Natural killer cell (primary cell): ENCODE data around the gene RASGEF1B. TPM values are rescaled to one million over a fixed set of nuclear protein-coding genes. Genes with fewer than 3 reads are reported as not detected.
A peak's percentile ranks its signal among the peaks of the same experiment; 100 is the strongest.

Source experiments
- ATAC-seq, 3 donors: fragments of 150-1000 bp in 2 of 3; fragments of 200-7000 bp in 1 of 3; cut with Tn5 transposase; 1 replicate in 1 of 3; 2 replicates in 2 of 3; pipeline ENCODE4 v1.10.0; 2021; ENCODE audit warnings: mild to moderate bottlenecking in 2 of 3, moderate library complexity in 2 of 3
- DNase-seq, 2 donors: peaks; one replicate each; pipeline versions ENCODE4 v3.0.0 to v3.0.0-alpha.2; 2013 to 2021; ENCODE audit warnings: mixed read lengths in 1 of 2
- H3K27ac ChIP-seq: one replicate; pipeline ENCODE4 v1.5.1; 2013; ENCODE audit warnings: mild to moderate bottlenecking, low read length
- H3K27me3 ChIP-seq: one replicate; pipeline ENCODE4 v1.6.1; 2013; ENCODE audit warnings: low read length; ENCODE audit not compliant: control insufficient read depth, insufficient read depth
- H3K36me3 ChIP-seq: one replicate; pipeline ENCODE4 v1.6.1; 2013; ENCODE audit warnings: low read length; ENCODE audit not compliant: control insufficient read depth, insufficient read depth
- H3K4me1 ChIP-seq: one replicate; pipeline ENCODE4 v1.6.1; 2013; ENCODE audit warnings: low read length; ENCODE audit not compliant: control insufficient read depth, insufficient read depth
- H3K4me3 ChIP-seq: one replicate; pipeline ENCODE4 v1.5.1; 2013; ENCODE audit warnings: low read length
- H3K9me3 ChIP-seq: one replicate; pipeline ENCODE4 v1.6.1; 2013; ENCODE audit warnings: low read length; ENCODE audit not compliant: control insufficient read depth, insufficient read depth
- H3K27ac Mint-ChIP-seq, 2 donors: one replicate each; pipeline ENCODE4 v1.8.0; 2022; ENCODE audit warnings: mild to moderate bottlenecking in 2 of 2, mixed read lengths in 2 of 2, moderate library complexity in 1 of 2
- H3K27me3 Mint-ChIP-seq, 2 donors: one replicate each; pipeline ENCODE4 v1.8.0; 2022; ENCODE audit warnings: low read depth in 2 of 2, mixed read lengths in 2 of 2
- H3K36me3 Mint-ChIP-seq: one replicate; pipeline ENCODE4 v1.8.0; 2022; ENCODE audit warnings: mixed read lengths
- H3K4me1 Mint-ChIP-seq, 2 donors: one replicate each; pipeline ENCODE4 v1.8.0; 2022; ENCODE audit warnings: mixed read lengths in 2 of 2
- H3K4me3 Mint-ChIP-seq: one replicate; pipeline ENCODE4 v1.8.0; 2022; ENCODE audit warnings: mild to moderate bottlenecking, moderate library complexity, mixed read lengths
- H3K9me3 Mint-ChIP-seq, 2 donors: one replicate each; pipeline ENCODE4 v1.8.0; 2022; ENCODE audit warnings: mixed read lengths in 2 of 2
- CTCF ChIP-seq: fragments of 200-600 bp; IDR thresholded peaks from one replicate; pipeline ENCODE4 v1.8.0; 2022; ENCODE audit warnings: antibody characterized with exemption
- WGBS: methylation state at CpG from one replicate; pipeline ENCODE4 v1.1.7; 2013; ENCODE audit warnings: missing lambda C conversion rate; ENCODE audit not compliant: insufficient coverage; 5-methylcytosine and 5-hydroxymethylcytosine counted together
- intact Hi-C: fragments of 100-400 bp; cut with micrococcal nuclease; formaldehyde crosslinking; loops from one replicate; pipeline ENCODE4 v1.14.2; 2022
- total RNA-seq, 4 donors: library from RNA; stranded (reverse); fragments of 120-200 nt in 1 of 4; gene quantifications; one replicate each; pipeline versions ENCODE4 v1.2.3 to v1.2.4, GENCODE V29; 2013 to 2022

The RASGEF1B gene
- total RNA-seq, 3 donors from 2014 or later (not counting 1 experiment from before 2014, with no cell fraction given): 42.9 to 106 (median 90.8) TPM

DNA sequence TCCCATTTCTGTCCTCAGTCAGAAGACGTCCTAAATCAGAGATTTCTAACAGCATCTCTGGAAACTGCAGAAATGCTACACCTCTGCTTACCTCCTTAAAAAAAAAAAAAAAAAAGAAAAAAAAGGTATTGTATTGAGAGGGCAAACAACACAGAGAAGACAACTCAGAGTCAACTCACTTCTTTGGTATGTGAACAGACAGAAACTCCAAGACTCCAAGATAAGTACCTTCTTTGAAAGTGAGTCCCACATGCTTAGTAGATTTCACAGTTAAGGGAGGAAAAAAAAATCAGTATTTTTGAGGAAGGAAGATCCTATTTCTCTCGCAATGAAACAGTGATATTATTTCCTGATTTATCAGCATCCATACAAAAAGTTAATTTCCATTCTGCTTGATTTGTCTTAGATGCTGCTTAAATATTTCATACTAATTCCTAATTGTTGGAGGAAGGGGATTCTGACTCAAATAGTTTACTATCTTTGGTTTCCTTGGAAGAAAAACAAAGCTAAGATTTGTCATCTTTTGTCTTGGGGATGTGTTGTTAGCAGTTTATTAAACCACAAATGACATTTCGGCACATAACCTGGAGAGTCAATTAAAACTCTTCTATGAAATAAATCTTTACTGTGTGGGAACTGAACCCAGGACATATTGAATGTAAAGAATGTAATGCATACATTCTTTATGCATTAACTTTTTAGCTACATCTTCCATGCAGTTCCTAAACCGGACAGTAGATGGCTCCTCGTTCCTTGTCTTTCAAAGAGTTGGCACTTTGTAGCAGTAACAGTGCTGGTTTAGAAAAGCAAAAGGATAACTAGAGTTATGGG lies 4.7 kb downstream of the RASGEF1B start:
- ATAC-seq: no peak
- no peaks in the 10 kb centered on the region for H3K27me3 Mint-ChIP-seq
- Histone ChIP-seq H3K9me3 (no peaks in the 10 kb centered on the region), H3K36me3 (no peaks in the 10 kb centered on the region), H3K4me3 (no peak overlapping the region), H3K27me3 (no peaks in the 10 kb centered on the region), H3K4me1 (peaks cover 11% of the 10 kb centered on the region), H3K27ac (no peak overlapping the region)
- intact Hi-C loops: loop anchor here (1.0 kb wide), 1 partner anchor 377 kb away; no protein-coding TSS in a partner anchor
- H3K9me3 Mint-ChIP-seq: no peaks in the 10 kb centered on the region
- no peaks in the 10 kb centered on the region for H3K36me3 Mint-ChIP-seq
- DNase-seq: peak in 1 of 2 donors; percentile 90
- H3K27ac Mint-ChIP-seq: peak overlapping the region in 1 of 2 donors; percentile 21
- peak; percentile 97 for TF ChIP-seq CTCF
- no peak overlapping the region for H3K4me3 Mint-ChIP-seq
- H3K4me1 Mint-ChIP-seq: peaks cover 42% of the 10 kb centered on the region in 2 donors
- WGBS: 0% methylated on average over 2 of the region's 5 CpGs

- Histone ChIP-seq H3K4me1 (peaks cover 8% of the 10 kb centered on the region), H3K36me3 (no peaks in the 10 kb centered on the region), H3K27ac (no peak overlapping the region), H3K9me3 (no peaks in the 10 kb centered on the region), H3K27me3 (no peaks in the 10 kb centered on the region), H3K4me3 (no peak overlapping the region)
- no peak for ATAC-seq
- no peak for DNase-seq
- 93% methylated on average over 8 of the region's 8 CpGs for WGBS
- Mint-ChIP-seq H3K4me1 (peaks cover 41 to 42% of the 10 kb centered on the region in 2 donors), H3K27ac (peak overlapping the region in 1 of 2 donors; percentile 21), H3K9me3 (no peaks in the 10 kb centered on the region), H3K27me3 (no peaks in the 10 kb centered on the region), H3K4me3 (no peak overlapping the region), H3K36me3 (no peaks in the 10 kb centered on the region)
- intact Hi-C loops: no loop called here
- no peak for TF ChIP-seq CTCF
Measured at GRCh38 chr4:81465406-81466340, 6.0 kb downstream of the RASGEF1B start.

GRCh38 chr4:81460834-81461233 lies 10.9 kb downstream of the RASGEF1B start:
- Mint-ChIP-seq H3K9me3 (no peaks in the 10 kb centered on the region), H3K27ac (no peak overlapping the region), H3K4me3 (no peak overlapping the region), H3K4me1 (peaks cover 31 to 32% of the 10 kb centered on the region in 2 donors), H3K36me3 (peaks cover 7% of the 10 kb centered on the region), H3K27me3 (no peaks in the 10 kb centered on the region)
- intact Hi-C loops: no loop called here
- no peaks in the 10 kb centered on the region for H3K27me3 ChIP-seq
- H3K36me3 ChIP-seq: peaks cover 27% of the 10 kb centered on the region
- no peak for TF ChIP-seq CTCF
- WGBS: 95% methylated on average over 3 of the region's 3 CpGs
- ATAC-seq (peak in 1 of 3 donors; percentile 22), DNase-seq (no peak)
- no peak overlapping the region for H3K4me3 ChIP-seq
- no peak overlapping the region for H3K27ac ChIP-seq
- no peaks in the 10 kb centered on the region for H3K4me1 ChIP-seq
- H3K9me3 ChIP-seq: no peaks in the 10 kb centered on the region
